CD14-positive monocyte (primary cell): ENCODE results near the gene TMEM120B. TPM values are rescaled to one million over a fixed set of nuclear protein-coding genes. Genes with fewer than 3 reads are reported as not detected.
A peak's percentile ranks its signal among the peaks of the same experiment; 100 is the strongest.
"Not testable (repeated sequence)": the region's sequence is repeated elsewhere in the genome, so short reads cannot be mapped to it uniquely, and the experiment has no call there.

Experiments
- DNase-seq, 3 donors: peaks; one replicate each; pipeline ENCODE4 v3.0.0-alpha.2; 2011 to 2022
- H2AFZ ChIP-seq: 2 replicates; pipeline ENCODE4 v1.6.0; 2012; ENCODE audit warnings: mild to moderate bottlenecking, low read depth, low read length, inconsistent platforms; ENCODE audit not compliant: insufficient read depth, poor library complexity, severe bottlenecking
- H3K27ac ChIP-seq, 2 donors: 1 replicate in 1 of 2; 2 replicates in 1 of 2; pipeline ENCODE4 v1.5.1; 2012 to 2013; ENCODE audit warnings: low read length in 2 of 2, control low read depth in 1 of 2, inconsistent platforms in 1 of 2, low read depth in 1 of 2, mild to moderate bottlenecking in 1 of 2
- H3K27me3 ChIP-seq, 2 donors: one replicate each; pipeline versions ENCODE4 v1.6.0 to v1.6.1; 2011 to 2013; ENCODE audit warnings: low read length in 2 of 2; ENCODE audit not compliant: control insufficient read depth in 2 of 2, insufficient read depth in 2 of 2
- H3K36me3 ChIP-seq, 2 donors: replicated peaks in 1 of 2; 1 replicate in 1 of 2; 2 replicates in 1 of 2; pipeline versions ENCODE4 v1.5.1 to v1.6.1; 2012 to 2013; ENCODE audit warnings: low read length in 2 of 2, control low read depth in 1 of 2, inconsistent platforms in 1 of 2, mild to moderate bottlenecking in 1 of 2; ENCODE audit not compliant: insufficient read depth in 2 of 2, control insufficient read depth in 1 of 2
- H3K4me1 ChIP-seq, 2 donors: 1 replicate in 1 of 2; 2 replicates in 1 of 2; pipeline versions ENCODE4 v1.5.1 to v1.6.1; 2012 to 2013; ENCODE audit warnings: low read length in 2 of 2, control low read depth in 1 of 2, inconsistent platforms in 1 of 2, mild to moderate bottlenecking in 1 of 2, moderate library complexity in 1 of 2; ENCODE audit not compliant: insufficient read depth in 2 of 2, control insufficient read depth in 1 of 2
- H3K4me2 ChIP-seq: replicated peaks from 2 replicates; pipeline ENCODE3; 2012; ENCODE audit warnings: low read length, moderate library complexity, mild to moderate bottlenecking; ENCODE audit not compliant: poor library complexity, severe bottlenecking; ENCODE audit errors: extremely low read depth
- H3K4me3 ChIP-seq, 3 experiments: fragments of 200-600 bp in 1 of 3; sonication (generic) in 1 of 3; replicated peaks in 1 of 3; 1 replicate in 2 of 3; 2 replicates in 1 of 3; pipeline ENCODE4 v1.5.1; 2011 to 2013; ENCODE audit warnings: low read length in 3 of 3, mild to moderate bottlenecking in 3 of 3, control low read depth in 2 of 3, low read depth in 2 of 3, inconsistent platforms in 1 of 3, moderate library complexity in 1 of 3
- H3K79me2 ChIP-seq: 2 replicates; pipeline ENCODE4 v1.6.0; 2012; ENCODE audit warnings: mild to moderate bottlenecking, control low read depth, inconsistent platforms, low read length, moderate library complexity; ENCODE audit not compliant: insufficient read depth
- H3K9ac ChIP-seq: 2 replicates; pipeline ENCODE4 v1.6.0; 2017; ENCODE audit warnings: low read length, mild to moderate bottlenecking; ENCODE audit not compliant: insufficient read depth, poor library complexity, severe bottlenecking
- H3K9me3 ChIP-seq, 2 donors: replicated peaks in 1 of 2; 1 replicate in 1 of 2; 2 replicates in 1 of 2; pipeline versions ENCODE4 v1.5.1 to v1.6.1; 2012 to 2013; ENCODE audit warnings: low read length in 2 of 2, control low read depth in 1 of 2; ENCODE audit not compliant: control insufficient read depth in 1 of 2, insufficient read depth in 1 of 2
- H4K20me1 ChIP-seq: 2 replicates; pipeline ENCODE4 v1.6.0; 2012; ENCODE audit warnings: mild to moderate bottlenecking, low read length, control low read depth, moderate library complexity; ENCODE audit not compliant: insufficient read depth
- H3K27ac Mint-ChIP-seq, 7 donors: one replicate each; pipeline ENCODE4 v1.8.0; 2020; ENCODE audit warnings: mild to moderate bottlenecking in 7 of 7, mixed read lengths in 7 of 7, moderate library complexity in 6 of 7, inconsistent platforms in 2 of 7
- H3K27me3 Mint-ChIP-seq, 3 donors: one replicate each; pipeline ENCODE4 v1.8.0; 2021 to 2022; ENCODE audit warnings: low read depth in 3 of 3, mild to moderate bottlenecking in 3 of 3, mixed read lengths in 3 of 3, moderate library complexity in 3 of 3, inconsistent platforms in 1 of 3
- H3K36me3 Mint-ChIP-seq, 2 donors: one replicate each; pipeline ENCODE4 v1.8.0; 2020; ENCODE audit warnings: mixed read lengths in 2 of 2, inconsistent platforms in 1 of 2, mild to moderate bottlenecking in 1 of 2
- H3K4me1 Mint-ChIP-seq: one replicate; pipeline ENCODE4 v1.8.0; 2020; ENCODE audit warnings: mild to moderate bottlenecking, mixed read lengths
- H3K4me3 Mint-ChIP-seq, 2 donors: one replicate each; pipeline ENCODE4 v1.8.0; 2020; ENCODE audit warnings: mild to moderate bottlenecking in 2 of 2, mixed read lengths in 2 of 2, moderate library complexity in 1 of 2
- H3K9me3 Mint-ChIP-seq, 7 donors: one replicate each; pipeline ENCODE4 v1.8.0; 2020 to 2022; ENCODE audit warnings: mixed read lengths in 7 of 7, mild to moderate bottlenecking in 6 of 7, moderate library complexity in 6 of 7, inconsistent platforms in 2 of 7
- WGBS: methylation state at CpG from one replicate; pipeline ENCODE4 v1.1.5; 2013; ENCODE audit warnings: missing lambda C conversion rate; ENCODE audit not compliant: insufficient coverage; 5-methylcytosine and 5-hydroxymethylcytosine counted together
- intact Hi-C, 2 donors: fragments of 100-400 bp; cut with micrococcal nuclease; formaldehyde crosslinking; loops; one replicate each; pipeline versions ENCODE4 v1.15.0 to v1.15.1; 2023
- polyA plus RNA-seq, 3 donors: library from polyadenylated mRNA; depleted of rRNA in 1 of 3; unstranded in 2 of 3; stranded (reverse) in 1 of 3; fragments of 300-500 nt in 2 of 3; fragments of >200 nt in 1 of 3; fragmentation: Illumina TruSeq in 2 of 3; gene quantifications; 1 replicate in 2 of 3; 2 replicates in 1 of 3; pipeline ENCODE4 v1.2.3, GENCODE V29; 2012 to 2021
- TF ChIP-seq, protein P1 (sequence below): fragments of 200-600 bp; IDR thresholded peaks from one replicate; pipeline ENCODE4 v1.8.0; 2022; ENCODE audit warnings: antibody characterized with exemption, mild to moderate bottlenecking

TMEM120B gene
- polyA plus RNA-seq, 3 donors: 0.65 to 2.4 (median 1.1) TPM

DNA sequence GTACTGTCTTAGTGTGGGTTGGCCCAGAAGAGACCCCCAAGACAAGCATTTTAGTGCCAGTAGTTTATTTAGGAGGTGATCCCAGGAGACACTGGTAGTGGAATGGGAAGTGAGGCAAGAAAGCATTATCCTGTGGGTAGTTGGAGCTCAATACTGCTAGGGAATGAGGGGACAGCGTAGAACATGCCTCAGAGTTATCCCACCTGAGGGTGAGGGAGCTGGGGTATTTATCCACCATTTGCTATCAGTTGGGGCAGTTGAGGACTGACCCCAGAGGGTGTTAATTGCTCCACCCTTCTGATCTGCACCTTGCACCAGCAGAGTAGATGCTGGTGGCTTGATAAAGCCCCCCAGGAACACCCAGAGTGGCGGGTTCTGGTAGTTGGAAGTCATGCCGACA, 43.0 kb downstream of the TMEM120B start:
- Histone ChIP-seq H3K4me3 (no peak overlapping the region), H3K9me3 (no peaks in the 10 kb centered on the region), H3K27me3 (no peaks in the 10 kb centered on the region), H3K4me2 (no peak overlapping the region), H2AFZ (no peak overlapping the region), H3K79me2 (no peaks in the 10 kb centered on the region), H4K20me1 (no peaks in the 10 kb centered on the region), H3K36me3 (peaks cover 0 to under 1% of the 10 kb centered on the region in 2 donors), H3K4me1 (no peaks in the 10 kb centered on the region), H3K27ac (no peak overlapping the region), H3K9ac (no peak overlapping the region)
- no peaks in the 10 kb centered on the region for H3K27me3 Mint-ChIP-seq
- WGBS: 100% methylated on average over 2 of the region's 3 CpGs
- no peak overlapping the region for H3K4me3 Mint-ChIP-seq
- TF ChIP-seq, protein P1, sequence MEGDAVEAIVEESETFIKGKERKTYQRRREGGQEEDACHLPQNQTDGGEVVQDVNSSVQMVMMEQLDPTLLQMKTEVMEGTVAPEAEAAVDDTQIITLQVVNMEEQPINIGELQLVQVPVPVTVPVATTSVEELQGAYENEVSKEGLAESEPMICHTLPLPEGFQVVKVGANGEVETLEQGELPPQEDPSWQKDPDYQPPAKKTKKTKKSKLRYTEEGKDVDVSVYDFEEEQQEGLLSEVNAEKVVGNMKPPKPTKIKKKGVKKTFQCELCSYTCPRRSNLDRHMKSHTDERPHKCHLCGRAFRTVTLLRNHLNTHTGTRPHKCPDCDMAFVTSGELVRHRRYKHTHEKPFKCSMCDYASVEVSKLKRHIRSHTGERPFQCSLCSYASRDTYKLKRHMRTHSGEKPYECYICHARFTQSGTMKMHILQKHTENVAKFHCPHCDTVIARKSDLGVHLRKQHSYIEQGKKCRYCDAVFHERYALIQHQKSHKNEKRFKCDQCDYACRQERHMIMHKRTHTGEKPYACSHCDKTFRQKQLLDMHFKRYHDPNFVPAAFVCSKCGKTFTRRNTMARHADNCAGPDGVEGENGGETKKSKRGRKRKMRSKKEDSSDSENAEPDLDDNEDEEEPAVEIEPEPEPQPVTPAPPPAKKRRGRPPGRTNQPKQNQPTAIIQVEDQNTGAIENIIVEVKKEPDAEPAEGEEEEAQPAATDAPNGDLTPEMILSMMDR: no peak
- DNase-seq: no peak
- intact Hi-C loops: no loop called here
- no peaks in the 10 kb centered on the region for H3K9me3 Mint-ChIP-seq
- no peaks in the 10 kb centered on the region for H3K36me3 Mint-ChIP-seq
- H3K4me1 Mint-ChIP-seq: peaks cover 3% of the 10 kb centered on the region
- peak overlapping the region in 2 of 7 donors; percentile 13 to 40 for H3K27ac Mint-ChIP-seq

GRCh38 chr12:121758536-121758935, 46.0 kb downstream of the TMEM120B start:
- H3K9me3 ChIP-seq, H3K36me3 Mint-ChIP-seq, H3K27ac Mint-ChIP-seq, H3K4me1 ChIP-seq, H3K4me1 Mint-ChIP-seq, H3K9me3 Mint-ChIP-seq, H3K4me2 ChIP-seq, H3K27me3 Mint-ChIP-seq, H3K79me2 ChIP-seq, H4K20me1 ChIP-seq, H3K36me3 ChIP-seq, DNase-seq, H3K27me3 ChIP-seq, intact Hi-C loops, H3K9ac ChIP-seq, H2AFZ ChIP-seq, H3K4me3 ChIP-seq, H3K4me3 Mint-ChIP-seq, H3K27ac ChIP-seq: not testable (repeated sequence)
- 93% methylated on average over 11 of the region's 22 CpGs for WGBS
